Neuronal stem cell (in vitro differentiated cells): ENCODE data around the gene GOSR2.

Experiments
- DNase-seq: peaks from one replicate; pipeline ENCODE4 v3.0.0-alpha.2; 2013; ENCODE audit warnings: low spot score
- H2AFZ ChIP-seq: one replicate; pipeline ENCODE4 v1.6.1; 2013; ENCODE audit warnings: mild to moderate bottlenecking, low read length, inconsistent platforms
- H2AK5ac ChIP-seq: 2 replicates; pipeline ENCODE4 v1.6.1; 2013; ENCODE audit warnings: low read depth, mild to moderate bottlenecking, inconsistent platforms, low read length, moderate library complexity, mixed read lengths
- H2BK120ac ChIP-seq: 2 replicates; pipeline ENCODE4 v1.6.1; 2013; ENCODE audit warnings: low read depth, mild to moderate bottlenecking, inconsistent platforms, low read length, moderate library complexity, mixed read lengths
- H2BK12ac ChIP-seq: one replicate; pipeline ENCODE4 v1.6.1; 2013; ENCODE audit warnings: low read length, inconsistent platforms
- H2BK15ac ChIP-seq: 2 replicates; pipeline ENCODE4 v1.6.1; 2013; ENCODE audit warnings: mild to moderate bottlenecking, low read length, inconsistent platforms, mixed read lengths
- H2BK5ac ChIP-seq: one replicate; pipeline ENCODE4 v1.6.1; 2013; ENCODE audit warnings: inconsistent platforms, mild to moderate bottlenecking, low read length, moderate library complexity
- H3K14ac ChIP-seq: one replicate; pipeline ENCODE4 v1.6.1; 2013; ENCODE audit warnings: low read length, inconsistent platforms
- H3K18ac ChIP-seq: 2 replicates; pipeline ENCODE4 v1.6.1; 2013; ENCODE audit warnings: low read length, inconsistent platforms
- H3K23ac ChIP-seq: 2 replicates; pipeline ENCODE4 v1.6.1; 2013; ENCODE audit warnings: low read depth, mild to moderate bottlenecking, mixed read lengths, low read length, inconsistent platforms; ENCODE audit not compliant: poor library complexity
- H3K27ac ChIP-seq: replicated peaks from 3 replicates; pipeline ENCODE4 v1.5.1; 2013; ENCODE audit warnings: low read length, inconsistent platforms
- H3K27me3 ChIP-seq, 3 experiments: 2 replicates each; pipeline ENCODE4 v1.6.1; 2013; ENCODE audit warnings: low read length in 3 of 3, mild to moderate bottlenecking in 2 of 3, inconsistent platforms in 1 of 3, low read depth in 1 of 3, mixed read lengths in 1 of 3, moderate library complexity in 1 of 3; ENCODE audit not compliant: control insufficient read depth in 3 of 3, insufficient read depth in 3 of 3
- H3K36me3 ChIP-seq, 2 donors: replicated peaks in 1 of 2; 2 replicates each; pipeline ENCODE4 v1.6.1; 2013; ENCODE audit warnings: low read length in 2 of 2; ENCODE audit not compliant: control insufficient read depth in 2 of 2, insufficient read depth in 2 of 2
- H3K4ac ChIP-seq: 2 replicates; pipeline ENCODE4 v1.6.1; 2013; ENCODE audit warnings: inconsistent platforms, mild to moderate bottlenecking, low read length, moderate library complexity
- H3K4me1 ChIP-seq, 2 donors: 1 replicate in 1 of 2; 2 replicates in 1 of 2; pipeline ENCODE4 v1.6.1; 2013; ENCODE audit warnings: low read length in 2 of 2, low read depth in 1 of 2; ENCODE audit not compliant: control insufficient read depth in 2 of 2, insufficient read depth in 1 of 2
- H3K4me2 ChIP-seq: one replicate; pipeline ENCODE4 v1.6.1; 2013; ENCODE audit warnings: mild to moderate bottlenecking, low read length, inconsistent platforms; ENCODE audit not compliant: insufficient read depth, poor library complexity, severe bottlenecking
- H3K4me3 ChIP-seq, 2 donors: 2 replicates each; pipeline ENCODE4 v1.5.1; 2013; ENCODE audit warnings: low read length in 2 of 2, mild to moderate bottlenecking in 2 of 2, inconsistent platforms in 1 of 2, moderate library complexity in 1 of 2
- H3K79me1 ChIP-seq: one replicate; pipeline ENCODE4 v1.6.1; 2013; ENCODE audit warnings: low read depth, mild to moderate bottlenecking, inconsistent platforms, low read length, moderate library complexity
- H3K9ac ChIP-seq: one replicate; pipeline ENCODE4 v1.6.1; 2013; ENCODE audit warnings: mild to moderate bottlenecking, low read depth, low read length, inconsistent platforms; ENCODE audit not compliant: poor library complexity
- H3K9me3 ChIP-seq, 2 donors: replicated peaks in 1 of 2; 2 replicates each; pipeline versions ENCODE3 to v1.6.1; 2013; ENCODE audit warnings: low read length in 2 of 2, mild to moderate bottlenecking in 2 of 2, inconsistent platforms in 1 of 2, low read depth in 1 of 2, mixed read lengths in 1 of 2, moderate library complexity in 1 of 2; ENCODE audit not compliant: control insufficient read depth in 2 of 2, insufficient read depth in 1 of 2
- H4K8ac ChIP-seq: one replicate; pipeline ENCODE4 v1.6.1; 2013; ENCODE audit warnings: low read depth, mild to moderate bottlenecking, inconsistent platforms, low read length, moderate library complexity
- H4K91ac ChIP-seq: one replicate; pipeline ENCODE4 v1.6.1; 2013; ENCODE audit warnings: low read length, low read depth, mild to moderate bottlenecking, inconsistent platforms; ENCODE audit not compliant: poor library complexity
- WGBS, 2 donors: extraction: QIAGEN DNeasy Blood & Tissue Kit; methylation state at CpG; one replicate each; pipeline ENCODE4 v1.1.7; 2013; ENCODE audit warnings: missing lambda C conversion rate in 2 of 2, mixed read lengths in 1 of 2; ENCODE audit not compliant: insufficient read length in 2 of 2, insufficient replicate concordance in 1 of 2; ENCODE audit errors: extremely low coverage in 2 of 2; 5-methylcytosine and 5-hydroxymethylcytosine counted together

Gene GOSR2

DNA sequence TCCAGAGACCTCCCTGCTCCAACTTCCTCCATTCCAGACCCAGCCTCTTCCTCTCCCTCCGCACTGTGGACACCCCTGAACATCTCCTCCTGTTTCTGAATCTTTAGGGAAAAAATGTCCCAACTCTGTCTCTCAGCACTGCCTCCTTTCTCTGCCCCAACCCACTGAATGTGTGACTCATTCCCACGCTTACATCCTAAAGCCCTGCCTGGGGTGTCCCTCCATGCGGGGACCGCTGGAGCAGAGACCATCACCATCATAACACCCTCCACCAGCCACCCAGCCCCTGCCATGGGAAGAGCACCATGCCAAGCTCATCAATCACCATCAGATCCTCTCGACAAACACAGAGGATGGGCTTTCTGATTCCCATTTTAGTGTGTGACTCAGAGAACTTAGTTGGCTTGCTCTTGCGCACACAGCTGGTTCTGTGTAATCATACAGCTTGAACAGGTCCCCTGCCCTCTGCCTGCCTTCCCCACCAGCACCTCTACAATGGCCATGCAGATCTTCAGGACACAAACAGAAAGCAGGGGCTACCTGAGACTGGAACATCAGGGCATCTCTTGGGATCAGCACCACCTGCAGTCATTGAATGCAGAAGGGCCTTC, 45.4 kb downstream of the GOSR2 start:
- Histone ChIP-seq H3K79me1 (peaks cover 3% of the 10 kb centered on the region), H2BK5ac (peak overlapping the region; percentile 13), H3K23ac (no peak overlapping the region), H3K18ac (no peak overlapping the region), H4K8ac (no peak overlapping the region), H2BK120ac (no peak overlapping the region), H3K36me3 (peaks cover 0 to 2% of the 10 kb centered on the region in 2 donors), H3K14ac (no peak overlapping the region), H3K4me3 (no peak overlapping the region), H3K4me1 (peaks cover 0 to 4% of the 10 kb centered on the region in 2 donors), H2BK12ac (no peak overlapping the region), H4K91ac (no peak overlapping the region), H2BK15ac (no peak overlapping the region), H2AFZ (no peak overlapping the region), H2AK5ac (no peak overlapping the region), H3K9me3 (no peaks in the 10 kb centered on the region), H3K27me3 (no peaks in the 10 kb centered on the region), H3K4me2 (no peak overlapping the region), H3K27ac (no peak overlapping the region), H3K4ac (no peak overlapping the region), H3K9ac (no peak overlapping the region)
- DNase-seq: no peak
- WGBS, 2 donors: no CpG with 5 or more reads among the region's 6 CpGs

DNA sequence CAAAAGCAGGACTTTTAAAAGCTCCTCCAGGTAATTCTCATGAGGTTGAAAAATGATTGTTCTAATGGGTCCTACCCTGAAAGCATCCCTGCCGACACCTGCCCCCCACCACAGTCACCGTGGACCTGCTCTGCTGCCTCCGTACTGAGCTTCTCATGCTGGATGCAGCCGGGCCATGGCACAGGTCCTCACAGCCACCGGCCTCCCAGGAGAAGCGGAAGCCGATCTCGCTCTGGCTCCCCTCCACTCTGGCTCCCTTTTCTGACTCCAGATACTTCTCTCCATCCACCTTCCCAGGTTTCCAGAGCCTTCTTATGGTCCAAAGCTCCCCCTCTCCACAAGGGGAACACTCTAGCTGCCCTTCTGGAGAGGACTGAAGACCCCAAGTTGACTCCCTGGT, 45.9 kb downstream of the GOSR2 start:
- H2BK15ac ChIP-seq: no peak overlapping the region
- no peak overlapping the region for H2AFZ ChIP-seq
- H3K23ac ChIP-seq: no peak overlapping the region
- peaks cover 0 to 2% of the 10 kb centered on the region in 2 donors for H3K36me3 ChIP-seq
- no peak overlapping the region for H3K4ac ChIP-seq
- H3K27ac ChIP-seq: no peak overlapping the region
- H2BK5ac ChIP-seq: no peak overlapping the region
- no peaks in the 10 kb centered on the region for H3K27me3 ChIP-seq
- no peak for DNase-seq
- no peak overlapping the region for H3K4me3 ChIP-seq
- H3K9me3 ChIP-seq: no peaks in the 10 kb centered on the region
- H3K18ac ChIP-seq: no peak overlapping the region
- H3K14ac ChIP-seq: no peak overlapping the region
- peaks cover 3% of the 10 kb centered on the region for H3K79me1 ChIP-seq
- no peak overlapping the region for H3K9ac ChIP-seq
- H2BK12ac ChIP-seq: no peak overlapping the region
- no peak overlapping the region for H4K8ac ChIP-seq
- WGBS, 2 donors: no CpG with 5 or more reads among the region's 8 CpGs
- H3K4me2 ChIP-seq: no peak overlapping the region
- peaks cover 0 to 4% of the 10 kb centered on the region in 2 donors for H3K4me1 ChIP-seq
- no peak overlapping the region for H2BK120ac ChIP-seq
- no peak overlapping the region for H4K91ac ChIP-seq
- no peak overlapping the region for H2AK5ac ChIP-seq

DNA sequence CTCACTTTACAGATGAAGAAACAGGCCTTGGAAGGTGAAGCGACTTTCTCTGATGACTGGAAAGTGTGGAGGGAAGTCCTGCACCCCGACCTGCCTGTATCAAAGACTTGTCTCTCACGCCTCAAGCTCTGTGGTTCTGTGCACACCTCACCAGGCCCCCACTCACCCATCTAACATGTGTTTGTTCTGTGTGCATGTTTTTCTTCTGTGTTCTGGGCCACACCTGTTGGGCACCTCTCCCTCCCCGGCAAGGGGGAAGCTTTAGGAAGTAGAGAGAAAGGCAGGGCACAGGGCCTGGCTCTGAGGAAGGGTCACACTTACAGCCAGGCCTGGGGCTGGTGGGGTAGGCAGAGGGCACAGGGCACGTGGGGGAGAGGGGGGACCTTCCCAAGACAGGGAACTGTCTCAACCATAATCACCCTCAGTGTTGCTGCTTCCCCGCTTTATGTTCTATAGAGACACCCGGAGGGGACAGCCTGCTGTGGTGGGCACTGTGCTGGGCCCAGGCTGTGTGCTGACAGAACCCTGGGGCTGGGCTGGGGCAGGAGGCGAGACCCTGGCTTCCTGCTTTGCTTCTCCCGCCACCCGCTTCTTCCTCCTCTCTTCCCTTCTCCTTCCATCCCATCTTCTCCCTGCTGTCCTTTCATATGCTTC, 48.8 kb downstream of the GOSR2 start:
- Histone ChIP-seq H2BK12ac (no peak overlapping the region), H2BK5ac (no peak overlapping the region), H3K4me1 (peaks cover 4% of the 10 kb centered on the region in 2 donors), H3K4me2 (no peak overlapping the region), H2AK5ac (no peak overlapping the region), H2BK15ac (no peak overlapping the region), H2AFZ (no peak overlapping the region), H3K23ac (no peak overlapping the region), H3K9me3 (no peaks in the 10 kb centered on the region), H3K79me1 (peaks cover 3% of the 10 kb centered on the region), H3K27me3 (peaks cover 0 to under 1% (median 0%) of the 10 kb centered on the region in 3 experiments), H2BK120ac (no peak overlapping the region), H3K18ac (peak overlapping the region; percentile 28), H4K8ac (peak overlapping the region; percentile 65), H3K9ac (peak overlapping the region; percentile 60), H3K4ac (no peak overlapping the region), H3K27ac (no peak overlapping the region), H3K14ac (peak overlapping the region; percentile 94), H4K91ac (no peak overlapping the region), H3K4me3 (no peak overlapping the region), H3K36me3 (peaks cover 2 to 5% of the 10 kb centered on the region in 2 donors)
- DNase-seq: no peak
- WGBS, 2 donors: no CpG with 5 or more reads among the region's 10 CpGs

DNA sequence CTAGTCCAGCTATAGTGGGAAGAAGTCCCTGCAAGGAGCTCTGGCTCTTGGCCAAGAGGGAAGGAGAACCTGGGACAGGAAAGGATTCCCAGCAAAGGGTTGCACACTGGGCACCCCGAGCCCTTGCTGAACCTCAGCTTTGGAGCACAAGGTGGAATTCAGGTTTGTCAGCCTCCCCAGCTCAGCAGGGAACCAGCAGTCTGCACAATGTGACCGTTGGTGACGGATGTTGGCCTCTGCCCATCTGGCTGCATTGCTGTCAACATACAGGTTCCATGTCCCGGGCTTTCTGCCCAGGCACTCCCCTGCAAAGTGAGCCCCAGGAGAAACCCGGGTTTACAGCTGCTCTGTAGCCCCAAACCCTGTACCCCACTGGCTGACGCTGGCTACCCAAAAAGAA, 49.4 kb downstream of the GOSR2 start:
- H3K14ac ChIP-seq: no peak overlapping the region
- no CpG with 5 or more reads among the region's 6 CpGs for WGBS, 2 donors
- H4K91ac ChIP-seq: no peak overlapping the region
- no peak overlapping the region for H3K27ac ChIP-seq
- H4K8ac ChIP-seq: no peak overlapping the region
- H3K79me1 ChIP-seq: peaks cover 3% of the 10 kb centered on the region
- H3K9me3 ChIP-seq: no peaks in the 10 kb centered on the region
- no peak overlapping the region for H3K9ac ChIP-seq
- no peak overlapping the region for H3K18ac ChIP-seq
- no peak overlapping the region for H3K4me3 ChIP-seq
- no peak overlapping the region for H2AFZ ChIP-seq
- H2BK5ac ChIP-seq: no peak overlapping the region
- peaks cover 0 to 6% (median 0%) of the 10 kb centered on the region in 3 experiments for H3K27me3 ChIP-seq
- no peak overlapping the region for H3K4ac ChIP-seq
- H3K23ac ChIP-seq: no peak overlapping the region
- H3K4me2 ChIP-seq: no peak overlapping the region
- no peak overlapping the region for H2BK120ac ChIP-seq
- no peak for DNase-seq
- H2AK5ac ChIP-seq: no peak overlapping the region
- peaks cover 8 to 10% of the 10 kb centered on the region in 2 donors for H3K4me1 ChIP-seq
- H2BK15ac ChIP-seq: no peak overlapping the region
- H2BK12ac ChIP-seq: no peak overlapping the region
- peaks cover 2 to 5% of the 10 kb centered on the region in 2 donors for H3K36me3 ChIP-seq
